ENCODE data around the gene FAM89B. TPM values are rescaled to one million over a fixed set of nuclear protein-coding genes. Genes with fewer than 3 reads are reported as not detected.

FAM89B gene
- polyA plus RNA-seq, 10 donors = 29.3 to 39.1 (median 34.5) TPM

DNA sequence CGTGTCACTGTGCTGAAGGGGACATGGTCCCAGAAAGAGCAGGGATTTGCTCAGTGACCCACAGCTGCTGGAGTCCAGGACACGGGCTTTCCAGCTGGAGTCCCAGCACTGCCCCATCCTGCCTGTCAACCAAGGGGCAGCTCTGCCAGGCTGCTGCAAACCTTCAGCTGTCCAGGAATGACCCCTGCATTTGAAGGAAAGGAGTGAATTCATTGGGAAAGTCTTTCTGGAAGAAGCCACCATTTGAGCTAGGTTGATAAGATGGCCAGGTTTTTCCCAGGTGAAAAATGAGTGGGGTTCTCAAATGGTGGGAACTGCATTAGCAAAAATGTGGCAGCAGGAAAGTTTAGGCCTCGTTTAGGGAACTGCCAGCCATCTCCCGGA lies 13.9 kb downstream of the FAM89B start:
- no peak for DNase-seq

DNA sequence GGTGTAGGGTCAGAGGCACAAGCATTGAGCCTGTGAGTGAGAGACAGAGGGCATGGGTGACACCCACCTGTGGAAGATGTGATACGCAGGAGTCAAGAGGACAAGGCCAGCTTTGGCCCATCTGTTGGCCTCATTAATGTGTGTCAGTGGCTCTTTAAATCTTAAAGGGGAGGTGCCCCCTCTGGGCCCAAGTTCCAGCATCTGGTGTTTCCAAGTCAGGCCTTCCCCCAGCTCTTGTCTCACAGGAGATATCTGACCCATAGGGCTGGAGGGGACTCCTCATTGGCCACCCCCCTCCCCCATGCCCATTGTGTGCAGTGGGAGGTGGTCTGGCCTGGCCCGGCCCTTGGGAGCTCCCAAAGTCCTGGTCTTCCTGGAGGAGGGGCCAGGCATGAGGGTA lies 14.3 kb downstream of the FAM89B start:
- DNase-seq = peak in 2 of 3 donors; percentile 27 to 58

DNA sequence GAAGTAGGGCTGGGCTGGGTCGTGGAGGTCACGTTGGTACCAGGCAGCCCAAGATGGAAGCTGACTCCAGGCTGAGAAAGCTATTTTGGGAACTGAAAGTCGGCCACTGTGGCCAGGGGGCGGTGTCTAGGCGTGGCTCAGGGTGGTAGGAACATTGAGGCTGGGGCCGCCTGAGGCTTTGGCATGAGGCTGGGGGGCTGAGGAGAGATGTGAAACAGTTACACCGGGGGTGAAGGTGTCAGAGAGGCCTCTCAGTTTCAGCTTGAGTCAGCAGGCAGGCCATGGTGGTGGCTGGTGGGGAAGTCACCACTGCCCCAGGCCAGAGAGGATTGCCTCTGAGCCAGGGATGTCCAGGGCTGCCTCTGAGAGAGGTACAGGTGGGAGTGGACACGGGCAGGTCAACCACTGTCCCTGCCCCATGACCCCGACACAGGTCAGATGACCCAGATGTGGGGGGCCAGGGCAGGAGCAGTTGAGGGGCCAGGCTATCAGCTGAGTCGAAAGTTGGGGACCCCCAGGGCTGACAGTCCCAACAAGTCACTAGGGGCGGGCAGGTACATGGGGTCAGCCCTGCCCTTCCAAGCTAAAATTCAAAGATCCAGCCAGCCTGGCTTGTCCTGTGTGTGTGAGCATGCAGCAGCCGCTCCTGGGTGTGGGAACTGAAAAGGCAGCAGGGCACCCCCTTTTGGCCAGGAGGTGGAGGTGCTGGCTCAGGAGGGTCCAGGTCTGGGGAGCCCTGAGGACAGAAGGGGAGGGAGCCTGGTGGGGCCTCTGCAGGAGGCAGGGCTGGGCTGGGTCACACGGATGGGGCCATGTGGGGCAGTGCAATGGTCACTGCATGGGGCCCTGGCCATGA lies 16.1 kb downstream of the FAM89B start:
- peak in 2 of 3 donors; percentile 35 to 49 for DNase-seq

DNA sequence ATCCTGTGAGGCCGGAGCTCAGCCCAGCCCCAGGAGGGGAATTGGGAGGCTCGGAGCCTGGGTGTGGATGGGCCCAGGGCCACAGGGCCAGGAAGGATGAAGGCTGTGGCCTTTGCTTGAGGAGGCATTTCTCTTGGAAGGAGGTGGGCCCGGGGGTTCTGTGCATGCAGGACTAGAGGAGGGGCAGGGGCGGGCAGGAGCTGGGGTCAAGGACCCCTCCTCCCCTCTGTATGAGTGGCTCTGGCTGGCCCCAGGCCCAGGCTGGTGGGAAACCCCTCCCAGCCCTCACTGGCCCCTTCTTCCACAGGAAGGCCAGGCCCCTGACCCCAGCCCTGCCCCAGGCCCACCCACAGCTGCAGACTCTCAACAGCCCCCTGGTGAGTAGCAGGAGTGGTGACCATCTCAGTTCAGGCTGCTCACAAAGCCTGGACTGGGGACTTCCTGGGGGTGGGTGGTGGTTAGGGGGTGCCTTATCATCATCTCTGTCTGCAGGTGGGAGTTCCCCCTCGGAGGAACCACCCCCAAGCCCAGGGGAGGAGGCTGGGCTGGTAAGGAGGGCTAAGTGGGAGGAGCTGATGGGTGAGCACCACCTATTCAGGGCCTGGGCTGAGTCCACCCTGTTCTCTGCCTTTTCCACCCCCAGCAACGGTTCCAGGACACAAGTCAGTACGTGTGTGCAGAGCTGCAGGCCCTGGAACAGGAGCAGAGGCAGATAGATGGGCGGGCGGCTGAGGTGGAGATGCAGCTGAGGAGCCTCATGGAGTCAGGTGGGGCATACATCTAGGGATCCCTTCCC lies 17.3 kb downstream of the FAM89B start:
- DNase-seq = peak in 1 of 3 donors; percentile 42

DNA sequence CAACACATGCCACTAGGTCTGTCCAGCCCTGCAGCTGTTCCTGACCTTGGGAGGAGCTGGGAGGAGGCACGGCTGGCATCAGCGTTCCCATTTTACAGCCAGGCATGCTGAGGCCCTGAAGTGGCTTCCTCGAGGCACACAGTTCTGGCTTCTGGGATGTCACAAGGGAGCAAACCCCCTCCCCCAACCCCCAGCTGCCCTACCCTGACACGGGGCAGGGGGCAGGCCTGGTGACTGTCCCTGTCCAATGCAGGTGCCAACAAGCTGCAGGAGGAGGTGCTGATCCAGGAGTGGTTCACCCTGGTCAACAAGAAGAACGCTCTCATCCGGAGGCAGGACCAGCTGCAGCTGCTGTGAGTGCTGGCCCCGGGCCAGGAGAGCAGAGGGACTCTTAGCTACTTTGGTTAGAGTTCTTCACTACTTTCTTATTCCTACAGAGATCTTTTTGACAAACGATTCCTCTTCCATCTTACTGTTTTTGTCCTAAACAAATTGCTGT lies 18.0 kb downstream of the FAM89B start:
- peak in 2 of 3 donors; percentile 84 to 92 for DNase-seq

DNA sequence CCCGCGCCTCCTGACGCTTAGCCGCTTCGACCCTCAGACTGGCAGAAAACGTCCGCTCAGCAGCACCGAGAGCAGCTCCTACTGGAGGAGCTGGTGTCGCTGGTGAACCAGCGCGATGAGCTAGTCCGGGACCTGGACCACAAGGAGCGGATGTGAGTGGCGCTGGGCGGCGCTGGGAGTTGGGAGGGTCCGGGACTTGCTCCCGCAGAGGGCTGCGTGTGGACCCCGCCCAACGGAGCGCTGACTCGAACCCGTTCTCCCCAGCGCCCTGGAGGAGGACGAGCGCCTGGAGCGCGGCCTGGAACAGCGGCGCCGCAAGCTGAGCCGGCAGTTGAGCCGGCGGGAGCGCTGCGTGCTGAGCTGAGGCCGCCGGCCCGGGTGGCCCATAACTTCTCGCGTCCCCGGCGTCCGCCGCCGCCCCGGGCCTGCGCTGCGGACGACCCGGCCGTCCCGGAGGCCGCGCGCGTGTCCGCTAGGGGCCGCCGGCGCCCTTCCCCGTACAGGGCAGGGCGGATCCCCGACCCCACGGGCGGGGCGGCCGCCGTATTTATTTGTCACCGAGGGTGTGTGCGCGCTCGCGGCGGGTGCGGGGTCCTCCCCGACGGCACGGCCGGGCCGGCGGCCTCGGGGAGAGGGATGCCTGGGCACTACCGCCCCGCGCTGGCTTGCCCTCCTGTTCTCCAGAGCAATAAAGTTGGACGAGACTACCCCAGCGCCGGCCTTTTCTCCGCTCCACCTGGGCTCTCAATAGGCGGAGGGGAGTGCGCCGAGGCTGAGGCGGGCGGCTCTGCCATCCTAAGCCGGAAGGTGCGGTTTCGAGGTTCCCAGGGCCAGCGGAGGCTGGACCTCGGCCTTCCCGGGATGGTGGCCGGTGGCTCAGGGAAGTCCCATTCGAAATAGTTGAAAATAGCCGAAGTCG lies 19.9 kb downstream of the FAM89B start:
- DNase-seq = peak in 1 of 3 donors; percentile 80

GRCh38 chr11:65592858-65593517 lies 20.6 kb downstream of the FAM89B start:
- DNase-seq = no peak

DNA sequence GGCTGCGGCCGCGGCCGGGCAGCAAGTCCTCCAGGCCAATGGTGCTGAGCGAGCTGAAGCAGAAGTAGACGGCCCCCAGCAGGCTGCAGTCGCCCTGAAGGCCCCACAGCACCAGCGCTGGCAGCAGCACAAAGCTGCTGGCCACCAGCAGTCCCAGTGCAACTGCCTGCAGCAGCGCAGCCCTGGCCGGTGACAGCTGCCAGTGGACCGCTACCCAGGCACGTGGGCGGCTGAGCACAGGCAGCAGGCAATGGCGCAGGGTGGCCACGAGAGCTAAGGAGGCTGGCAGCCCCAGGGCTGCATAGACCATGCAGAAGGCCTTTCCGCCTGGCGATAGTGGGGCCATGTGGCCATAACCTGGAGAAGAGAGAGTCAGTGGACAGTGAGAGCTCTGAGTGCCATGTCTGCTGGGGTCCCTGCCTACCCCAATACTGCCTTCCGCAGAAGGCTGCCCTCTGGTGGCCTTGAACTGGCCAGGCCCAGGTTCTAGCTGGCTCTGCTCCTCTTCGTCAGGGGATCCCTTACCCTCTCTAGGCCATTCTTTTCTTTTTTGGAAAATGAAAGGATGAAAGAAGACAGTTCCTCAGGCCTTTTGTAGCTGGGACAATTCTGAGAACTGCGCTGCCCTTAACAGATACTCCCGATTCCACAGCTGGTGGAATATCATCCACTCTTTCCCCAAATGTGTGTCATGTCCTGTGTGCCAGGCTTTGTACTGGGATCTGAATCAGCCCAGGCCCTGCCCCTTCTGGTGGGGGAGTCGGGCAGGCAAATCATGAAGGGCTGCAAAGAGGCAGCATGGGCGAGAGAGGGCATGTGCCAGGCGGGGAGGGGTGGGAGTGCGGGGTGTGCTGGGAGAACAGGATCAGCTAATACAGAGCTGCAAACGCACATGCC lies 21.4 kb downstream of the FAM89B start:
- peak in 1 of 3 donors; percentile 63 for DNase-seq

DNA sequence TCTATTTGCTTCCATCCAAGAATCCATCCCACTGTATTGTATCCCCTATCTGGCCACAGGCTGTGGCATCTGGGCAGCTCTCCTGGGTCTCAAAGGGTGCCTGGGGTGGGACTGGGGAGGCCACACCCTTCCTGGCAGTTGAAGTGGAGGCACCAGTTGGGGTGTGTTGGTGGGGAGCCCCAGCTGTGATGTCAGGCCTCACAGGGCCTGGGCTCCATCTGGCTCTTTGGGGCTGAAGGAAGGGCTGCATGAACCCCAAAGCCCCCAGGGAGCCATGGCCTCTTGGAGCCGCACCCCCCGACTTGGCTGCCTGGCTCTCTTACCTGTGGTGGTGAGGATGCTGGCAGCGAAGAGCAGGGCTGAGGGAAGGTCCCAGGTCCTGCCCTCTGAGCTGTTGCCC lies 22.8 kb downstream of the FAM89B start:
- DNase-seq = no peak

GRCh38 chr11:65595543-65596281 lies 23.4 kb downstream of the FAM89B start, which contains the start of gene KCNK7:
TSS of gene KCNK7 (minus strand) at chr11:65595800. CDS start at chr11:65595772, 28 bp downstream.
- no peak for DNase-seq

DNA sequence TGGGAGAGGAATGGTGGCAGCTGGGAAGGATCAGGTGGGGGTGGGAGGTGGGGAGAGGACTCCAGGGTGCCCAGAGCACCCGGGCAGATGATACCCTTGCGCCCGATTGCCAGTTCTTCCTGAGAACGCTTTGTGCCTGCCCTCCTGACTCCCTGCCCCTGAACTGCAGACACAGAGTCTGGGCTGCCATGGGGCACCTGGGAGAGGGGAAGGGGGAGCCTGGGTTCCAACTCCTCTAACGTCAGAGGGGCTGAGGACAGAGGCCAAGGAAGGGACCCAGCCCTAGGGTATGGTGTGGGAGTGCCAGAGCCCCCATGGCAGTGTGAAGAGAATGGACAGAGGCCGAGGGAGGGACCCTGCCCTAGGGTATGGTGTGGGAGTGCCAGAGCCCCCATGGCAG lies 24.2 kb downstream of the FAM89B start:
- no peak for DNase-seq

DNA sequence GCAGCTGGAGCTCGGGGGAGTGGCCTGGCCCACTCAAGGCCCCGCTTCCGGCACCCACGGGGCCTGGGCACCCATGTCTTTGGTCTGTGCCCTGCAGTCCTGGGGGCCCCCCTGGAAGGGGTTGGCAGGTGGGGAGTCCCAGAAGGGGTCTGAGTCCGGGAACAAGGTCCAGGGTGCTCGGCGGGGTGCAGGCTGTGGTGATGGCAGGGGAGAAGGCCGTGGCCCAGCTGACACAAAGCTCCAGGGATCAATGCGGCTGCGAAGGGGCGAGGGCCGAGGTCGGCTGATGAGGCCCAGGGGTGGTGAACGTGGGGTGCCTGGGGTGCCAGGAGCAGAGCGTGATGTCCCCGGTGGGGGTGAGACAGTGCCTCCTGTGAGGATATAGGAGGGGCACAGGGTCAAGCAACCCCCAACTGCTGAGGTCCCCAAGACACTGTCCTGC lies 25.9 kb downstream of the FAM89B start:
- DNase-seq = no peak

- no peak for DNase-seq
Observed at GRCh38 chr11:65599216-65599954, 27.0 kb downstream of the FAM89B start.

GRCh38 chr11:65599955-65600246 lies 27.6 kb downstream of the FAM89B start:
- DNase-seq = no peak

- no peak for DNase-seq
Observed at GRCh38 chr11:65604258-65604657, 31.9 kb downstream of the FAM89B start.

DNA sequence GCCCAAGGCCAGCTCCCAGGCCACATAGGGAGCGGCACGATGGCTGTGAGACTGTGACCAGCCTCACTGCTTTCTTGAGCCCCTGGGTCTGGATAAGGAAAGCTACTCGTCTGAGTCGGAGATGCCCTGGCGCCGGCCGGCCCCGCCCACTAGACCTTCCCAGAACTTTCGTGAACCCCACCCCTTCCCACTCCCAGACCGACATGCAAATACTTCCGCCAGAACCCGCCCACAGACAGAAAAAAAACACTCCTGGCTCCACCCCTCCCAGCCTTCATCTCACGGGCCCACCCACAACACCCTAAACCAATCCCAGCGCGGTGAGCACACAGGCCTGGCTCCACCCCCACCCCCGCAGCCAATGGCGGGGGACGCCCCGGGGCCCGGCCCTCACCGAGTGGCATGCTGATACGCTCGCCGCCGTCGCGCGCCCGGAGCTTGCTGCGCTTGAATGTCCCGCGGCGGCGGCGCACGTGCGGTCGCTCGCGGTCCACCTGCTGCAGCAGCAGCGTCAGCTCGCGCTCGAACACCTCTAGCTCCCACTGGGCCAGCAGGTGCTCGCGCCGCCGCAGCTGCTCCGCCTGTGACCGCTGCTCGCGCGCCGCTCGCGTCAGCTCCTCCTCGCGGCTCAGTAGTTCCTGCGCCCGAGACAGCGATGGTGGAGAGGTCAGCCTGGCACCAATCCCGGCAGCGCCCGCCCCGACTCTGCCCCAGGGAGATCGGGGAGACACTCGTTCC lies 34.7 kb downstream of the FAM89B start:
- peak; percentile 93 to 96 (median 96) for DNase-seq

- no peak for DNase-seq
Observed at GRCh38 chr11:65607614-65608426, 35.5 kb downstream of the FAM89B start.
